Renal cortex interstitium (tissue), 11 donors: ENCODE results near the gene SPAG4. TPM values are rescaled to one million over a fixed set of nuclear protein-coding genes. Genes with fewer than 3 reads are reported as not detected.

Source experiments
- DNase-seq, 11 donors: peaks; one replicate each; pipeline ENCODE4 v3.0.0-alpha.2; 2013; ENCODE audit warnings: low read depth in 9 of 11, low spot score in 4 of 11; ENCODE audit errors: extremely low read depth in 1 of 11
- polyA plus RNA-seq, 3 donors: library from polyadenylated mRNA; unstranded; fragments of 120-200 nt; gene quantifications; one replicate each; pipeline ENCODE4 v1.2.1, GENCODE V29; 2013; ENCODE audit not compliant: insufficient read length in 3 of 3

The SPAG4 gene
- polyA plus RNA-seq, 3 donors, result 3.6 to 8.1 (median 4.9) TPM

GRCh38 chr20:35669681-35670080 lies 54.1 kb downstream of the SPAG4 start:
- DNase-seq, result no peak

Other genes with a start within 250 kb of the SPAG4 start
- gene UQCC1, start 203.9 kb upstream of the SPAG4 start, polyA plus RNA-seq, result 10 to 100 TPM; 53.6 to 59.1 (median 54.8) TPM
- gene GDF5, start 177.6 kb upstream of the SPAG4 start, polyA plus RNA-seq, result under 1 TPM; 0.04 to 0.12 (median 0.09) TPM
- 10 to 100 TPM; 50.7 to 63.7 (median 54.0) TPM for gene CEP250, start 160.2 kb upstream of the SPAG4 start, polyA plus RNA-seq
- under 1 TPM in 1 of 3 donors, not detected in 2; 0.15 TPM for gene C20orf173, start 86.2 kb upstream of the SPAG4 start, polyA plus RNA-seq
- gene ERGIC3, start 73.8 kb upstream of the SPAG4 start, polyA plus RNA-seq, result 100 to 1,000 TPM; 348 to 352 (median 349) TPM
- 100 to 1,000 TPM; 159 to 217 (median 165) TPM for gene CPNE1, start 49.1 kb downstream of the SPAG4 start, polyA plus RNA-seq
- 100 to 1,000 TPM in 1 of 3 donors, 10 to 100 TPM in 2; 93.6 to 113 (median 95.4) TPM for gene RBM12, start 49.1 kb downstream of the SPAG4 start, polyA plus RNA-seq
- gene NFS1, start 83.5 kb downstream of the SPAG4 start, polyA plus RNA-seq, result 10 to 100 TPM; 26.2 to 30.2 (median 29.7) TPM
- 10 to 100 TPM; 56.5 to 89.9 (median 89.0) TPM for gene ROMO1, start 83.6 kb downstream of the SPAG4 start, polyA plus RNA-seq
- gene RBM39, start 126.4 kb downstream of the SPAG4 start, polyA plus RNA-seq, result 100 to 1,000 TPM; 523 to 699 (median 635) TPM
- gene PHF20, start 156.2 kb downstream of the SPAG4 start, polyA plus RNA-seq, result 10 to 100 TPM; 30.3 to 44.4 (median 38.5) TPM